Measurements from ENCODE around the gene IMMP2L. TPM values are rescaled to one million over a fixed set of nuclear protein-coding genes. Genes with fewer than 3 reads are reported as not detected.

The IMMP2L gene
- total RNA-seq, 1 donor: 8.2 TPM

- DNase-seq (ENCODE audit: low read depth): no peak
- H3K4me3 ChIP-seq (ENCODE audit: low read depth, low read length): no peak overlapping the region
- TF ChIP-seq CTCF (IDR thresholded peaks at IDR 0.05; ENCODE audit: insufficient read depth, low read depth, low read length): no peak
These were observed 588.9 kb downstream of the IMMP2L start for GRCh38 chr7:110973196-110973990.

DNA sequence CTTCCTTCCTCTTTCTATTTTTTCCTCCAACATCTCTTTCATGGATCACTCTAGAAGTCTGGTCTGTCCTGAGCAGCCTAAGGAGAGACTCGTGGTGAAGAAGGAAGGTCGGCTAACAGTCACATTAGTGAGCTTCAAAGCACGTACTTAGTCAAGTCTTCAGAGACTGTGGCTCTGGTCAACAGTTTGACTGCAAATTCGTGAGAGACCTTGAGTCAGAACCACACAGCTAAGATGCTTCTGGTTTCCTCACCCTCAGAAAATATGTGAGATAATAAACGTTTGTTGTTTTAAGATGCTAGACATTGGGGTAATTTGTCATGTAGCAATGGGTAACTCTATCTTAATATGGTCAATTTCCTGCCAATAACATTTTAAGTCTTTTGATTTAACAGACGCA lies 597.5 kb downstream of the IMMP2L start:
- DNase-seq (ENCODE audit: low read depth): no peak
- TF ChIP-seq CTCF (IDR thresholded peaks at IDR 0.05; ENCODE audit: insufficient read depth, low read depth, low read length): no peak

GRCh38 chr7:110962826-110963225 lies 599.5 kb downstream of the IMMP2L start:
- DNase-seq (ENCODE audit: low read depth): no peak
- TF ChIP-seq CTCF (IDR thresholded peaks at IDR 0.05; ENCODE audit: insufficient read depth, low read depth, low read length): no peak
- no peak overlapping the region for H3K4me3 ChIP-seq (ENCODE audit: low read depth, low read length)

More for the DNA sequence above, 597.5 kb downstream of the IMMP2L start:
- H3K4me3 ChIP-seq (ENCODE audit: low read depth, low read length): no peak overlapping the region

DNA sequence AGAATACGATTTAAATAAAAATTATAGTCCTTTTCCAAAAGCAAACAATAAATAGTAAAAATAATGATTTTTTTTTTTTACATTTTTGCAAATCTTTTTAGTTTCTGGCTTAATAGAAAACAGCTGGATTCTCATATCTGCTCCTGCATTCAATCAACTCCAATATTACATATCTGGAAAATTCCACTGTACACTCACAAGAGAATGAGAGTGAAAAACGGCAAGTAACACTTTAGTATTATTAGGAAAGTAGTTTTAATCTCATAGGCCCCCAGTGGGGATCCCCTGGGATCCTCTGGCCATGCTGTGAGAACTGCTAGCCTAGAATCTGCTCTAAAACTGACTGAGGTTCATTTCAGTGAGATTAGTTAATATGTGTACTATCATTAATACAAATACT lies 599.9 kb downstream of the IMMP2L start:
- DNase-seq (ENCODE audit: low read depth): no peak
- no peak for TF ChIP-seq CTCF (IDR thresholded peaks at IDR 0.05; ENCODE audit: insufficient read depth, low read depth, low read length)
- no peak overlapping the region for H3K4me3 ChIP-seq (ENCODE audit: low read depth, low read length)

DNA sequence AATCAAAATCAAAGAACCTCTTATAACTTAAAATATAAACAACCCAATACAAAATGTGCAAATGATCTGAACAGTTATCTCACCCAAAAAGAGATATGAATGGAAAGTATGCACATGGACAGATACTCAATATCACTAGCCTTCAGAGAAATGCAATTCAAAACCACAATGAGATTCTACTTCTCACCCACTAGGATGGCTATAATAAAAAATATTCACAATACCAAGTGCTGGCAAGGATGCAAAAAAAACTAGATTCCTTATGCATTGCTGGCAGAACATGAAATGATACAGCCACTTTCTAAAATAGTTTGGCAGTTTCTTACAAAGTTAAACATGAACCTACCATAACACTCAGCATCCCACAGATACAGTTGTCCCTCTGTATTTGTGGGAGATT lies 601.5 kb downstream of the IMMP2L start:
- H3K4me3 ChIP-seq (ENCODE audit: low read depth, low read length): no peak overlapping the region
- DNase-seq (ENCODE audit: low read depth): no peak
- no peak for TF ChIP-seq CTCF (IDR thresholded peaks at IDR 0.05; ENCODE audit: insufficient read depth, low read depth, low read length)

DNA sequence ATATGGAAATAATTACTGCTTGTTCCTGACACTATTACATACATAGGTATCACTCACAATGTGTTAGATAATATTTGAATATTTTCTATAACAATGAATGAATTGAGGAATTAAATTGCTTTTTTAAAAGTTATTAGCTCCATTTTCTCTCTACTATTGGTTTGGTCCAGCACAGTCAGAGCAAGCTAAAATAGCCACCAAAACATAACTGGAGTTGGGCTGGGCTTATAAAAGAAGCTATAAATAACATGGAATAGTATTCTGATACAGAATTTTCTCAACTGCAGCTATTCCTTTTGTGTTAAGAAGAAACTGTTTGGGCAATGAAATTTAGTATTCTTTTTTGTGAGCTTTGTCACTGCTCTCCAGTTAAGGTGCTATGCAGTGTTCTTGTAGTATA lies 614.0 kb downstream of the IMMP2L start:
- TF ChIP-seq CTCF (IDR thresholded peaks at IDR 0.05; ENCODE audit: insufficient read depth, low read depth, low read length): no peak
- no peak for DNase-seq (ENCODE audit: low read depth)
- H3K4me3 ChIP-seq (ENCODE audit: low read depth, low read length): no peak overlapping the region

DNA sequence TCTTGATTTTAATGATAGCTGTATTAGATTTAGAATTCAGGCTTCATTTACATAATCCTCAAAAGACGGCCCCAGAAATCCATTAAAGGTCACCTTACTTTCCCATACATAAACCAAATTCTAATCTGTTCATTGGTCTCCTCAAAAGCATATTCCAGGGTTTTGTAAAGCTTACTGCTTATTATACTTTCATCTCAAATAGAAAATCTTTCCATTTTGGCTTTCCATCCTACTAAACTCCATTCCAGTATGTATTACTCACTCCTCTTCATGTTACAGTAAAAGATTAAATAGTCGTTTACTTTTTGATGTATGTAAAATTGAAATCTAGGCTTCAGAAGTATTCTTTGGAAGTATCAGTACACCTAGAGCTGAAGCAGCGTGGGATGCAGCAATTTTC lies 614.9 kb downstream of the IMMP2L start:
- H3K4me3 ChIP-seq (ENCODE audit: low read depth, low read length): no peak overlapping the region
- DNase-seq (ENCODE audit: low read depth): no peak
- no peak for TF ChIP-seq CTCF (IDR thresholded peaks at IDR 0.05; ENCODE audit: insufficient read depth, low read depth, low read length)

All from fibroblast of villous mesenchyme (primary cell).